ENCODE measurements around the gene ACVR2B. TPM values are rescaled to one million over a fixed set of nuclear protein-coding genes. Genes with fewer than 3 reads are reported as not detected.

Gene ACVR2B
- polyA plus RNA-seq, 5 donors = 6.8 to 12.2 (median 10.1) TPM

- no peak for DNase-seq
These were observed 73.1 kb downstream of the ACVR2B start for GRCh38 chr3:38526792-38527191.

- DNase-seq = no peak
These were observed 74.8 kb downstream of the ACVR2B start for GRCh38 chr3:38528457-38528856.

GRCh38 chr3:38532529-38532928, 78.8 kb downstream of the ACVR2B start:
- DNase-seq = no peak

GRCh38 chr3:38533285-38533976, 79.7 kb downstream of the ACVR2B start:
- DNase-seq = peak; percentile 10 to 25

GRCh38 chr3:38534180-38534579, 80.5 kb downstream of the ACVR2B start:
- no peak for DNase-seq

GRCh38 chr3:38534604-38535003, 80.9 kb downstream of the ACVR2B start:
- no peak for DNase-seq

- no peak for DNase-seq
These were observed 83.0 kb downstream of the ACVR2B start for GRCh38 chr3:38536671-38537070.

- DNase-seq = peak in 1 of 2 donors; percentile 9
These were observed 85.2 kb downstream of the ACVR2B start for GRCh38 chr3:38538773-38539353.

GRCh38 chr3:38541806-38542205, 88.1 kb downstream of the ACVR2B start:
- DNase-seq = no peak

Other genes with a start within 250 kb of the ACVR2B start
- under 1 TPM; 0.06 to 0.24 (median 0.10) TPM for gene SLC22A13, start 188.1 kb upstream of the ACVR2B start, polyA plus RNA-seq (ENCODE audit: insufficient read depth in 1 of 5, insufficient read length in 5 of 5, low replicate concordance in 1 of 5)
- under 1 TPM; 0.11 to 0.24 (median 0.14) TPM for gene SLC22A14, start 171.6 kb upstream of the ACVR2B start, polyA plus RNA-seq (ENCODE audit: insufficient read depth in 1 of 5, insufficient read length in 5 of 5, low replicate concordance in 1 of 5)
- gene XYLB, start 107.1 kb upstream of the ACVR2B start, polyA plus RNA-seq (ENCODE audit: insufficient read depth in 1 of 5, insufficient read length in 5 of 5, low replicate concordance in 1 of 5) = 1 to 10 TPM; 4.5 to 8.3 (median 6.6) TPM
- gene EXOG, start 42.5 kb downstream of the ACVR2B start, polyA plus RNA-seq (ENCODE audit: insufficient read depth in 1 of 5, insufficient read length in 5 of 5, low replicate concordance in 1 of 5) = 10 to 100 TPM; 15.4 to 25.4 (median 21.0) TPM
- gene SCN5A, start 195.8 kb downstream of the ACVR2B start, polyA plus RNA-seq (ENCODE audit: insufficient read depth in 1 of 5, insufficient read length in 5 of 5, low replicate concordance in 1 of 5) = 1 to 10 TPM in 1 of 5 donors, under 1 TPM in 4; 0.52 to 1.0 (median 0.77) TPM

All from right lung (tissue), 5 donors.